ENCODE results near the gene MAPKAP1.
A peak's percentile ranks its signal among the peaks of the same experiment; 100 is the strongest.

MAPKAP1 gene

GRCh38 chr9:125706651-125707471 lies at the start of gene MAPKAP1:
MAPKAP1 (minus strand) TSS chr9:125707208; CDS start chr9:125672574, 34,634 bp downstream.
- peak; percentile 98 for DNase-seq

- DNase-seq = no peak
Measured at GRCh38 chr9:125756518-125756917, 49.5 kb upstream of the MAPKAP1 start.

- no peak for DNase-seq
Measured at GRCh38 chr9:125755340-125755739, 48.3 kb upstream of the MAPKAP1 start.

GRCh38 chr9:125754096-125754495 lies 47.1 kb upstream of the MAPKAP1 start:
- DNase-seq = no peak

GRCh38 chr9:125752070-125752628 lies 45.1 kb upstream of the MAPKAP1 start:
- no peak for DNase-seq

- peak; percentile 8 for DNase-seq
Measured at GRCh38 chr9:125750627-125751011, 43.6 kb upstream of the MAPKAP1 start.

- DNase-seq = no peak
Measured at GRCh38 chr9:125749951-125750626, 43.1 kb upstream of the MAPKAP1 start.

GRCh38 chr9:125749287-125749935 lies 42.4 kb upstream of the MAPKAP1 start:
- DNase-seq = no peak

- DNase-seq = peak; percentile 33
Measured at GRCh38 chr9:125748446-125749099, 41.6 kb upstream of the MAPKAP1 start.

- peak; percentile 45 for DNase-seq
Measured at GRCh38 chr9:125747765-125748445, 40.9 kb upstream of the MAPKAP1 start.

- peak; percentile 73 for DNase-seq
Measured at GRCh38 chr9:125747053-125747764, 40.2 kb upstream of the MAPKAP1 start, which contains the start of gene PBX3. PBX3 (plus strand) TSS chr9:125747373.

GRCh38 chr9:125746774-125747052 lies 39.7 kb upstream of the MAPKAP1 start:
- no peak for DNase-seq

- peak; percentile 95 for DNase-seq
Measured at GRCh38 chr9:125746017-125746773, 39.2 kb upstream of the MAPKAP1 start.

- DNase-seq = no peak
Measured at GRCh38 chr9:125745682-125746016, 38.6 kb upstream of the MAPKAP1 start.

- no peak for DNase-seq
Measured at GRCh38 chr9:125745018-125745417, 38.0 kb upstream of the MAPKAP1 start.

- no peak for DNase-seq
Measured at GRCh38 chr9:125744616-125745015, 37.6 kb upstream of the MAPKAP1 start.

- no peak for DNase-seq
Measured at GRCh38 chr9:125743682-125744428, 36.8 kb upstream of the MAPKAP1 start.

- DNase-seq = no peak
Measured at GRCh38 chr9:125742657-125743056, 35.6 kb upstream of the MAPKAP1 start.

GRCh38 chr9:125739436-125739835 lies 32.4 kb upstream of the MAPKAP1 start:
- no peak for DNase-seq

- DNase-seq = no peak
Measured at GRCh38 chr9:125732562-125732961, 25.6 kb upstream of the MAPKAP1 start.
